Thoracic aorta (tissue), 2 donors: ENCODE data around the gene DEPDC4. TPM values are rescaled to one million over a fixed set of nuclear protein-coding genes. Genes with fewer than 3 reads are reported as not detected.

Experiments
- ATAC-seq: fragments of 150-250 bp; one replicate; pipeline ENCODE4 v1.8.0; 2017; ENCODE audit warnings: low read depth; ENCODE audit not compliant: insufficient number of reproducible peaks, low FRiP score
- DNase-seq: peaks from one replicate; pipeline ENCODE4 v3.0.0-alpha.2; 2020; ENCODE audit warnings: low spot score
- H3K27ac ChIP-seq, 2 donors: fragments of 200-600 bp; sonication (generic); 1 replicate in 1 of 2; 2 replicates in 1 of 2; pipeline ENCODE4 v1.5.1; 2016; ENCODE audit warnings: mild to moderate bottlenecking in 2 of 2, moderate library complexity in 2 of 2
- H3K27me3 ChIP-seq: fragments of 200-600 bp; sonication (generic); replicated peaks from 2 replicates; pipeline ENCODE4 v1.6.0; 2016; ENCODE audit warnings: mild to moderate bottlenecking; ENCODE audit not compliant: insufficient read depth
- H3K36me3 ChIP-seq: fragments of 200-600 bp; sonication (generic); one replicate; pipeline ENCODE4 v1.5.1; 2016
- H3K4me1 ChIP-seq, 2 donors: fragments of 200-600 bp; sonication (generic); 1 replicate in 1 of 2; 2 replicates in 1 of 2; pipeline versions ENCODE4 v1.5.1 to v1.6.0; 2016; ENCODE audit warnings: low read depth in 2 of 2, mild to moderate bottlenecking in 1 of 2; ENCODE audit not compliant: control insufficient read depth in 1 of 2
- H3K4me3 ChIP-seq: fragments of 200-600 bp; sonication (generic); 2 replicates; pipeline ENCODE4 v1.5.1; 2016; ENCODE audit warnings: mild to moderate bottlenecking
- H3K9me3 ChIP-seq: fragments of 200-600 bp; sonication (generic); 2 replicates; pipeline ENCODE4 v1.5.1; 2016
- CTCF ChIP-seq: fragments of 200-600 bp; sonication (generic); IDR thresholded peaks from one replicate; pipeline ENCODE4 v1.5.1; 2019; ENCODE audit warnings: antibody characterized with exemption
- total RNA-seq, 2 donors: library from RNA; depleted of rRNA; stranded (reverse); fragments of >200 nt; gene quantifications; one replicate each; pipeline versions ENCODE4 v1.1.0 to v1.2.3, GENCODE V29; 2016

The DEPDC4 gene
- total RNA-seq, 2 donors from 2014 or later: not detected

GRCh38 chr12:100215209-100215608 is 51.7 kb downstream of the DEPDC4 start:
- H3K27me3 ChIP-seq: no peaks in the 10 kb centered on the region
- H3K4me3 ChIP-seq: no peak overlapping the region
- H3K27ac ChIP-seq: no peak overlapping the region
- H3K9me3 ChIP-seq: no peaks in the 10 kb centered on the region
- DNase-seq: no peak
- peaks cover 26% of the 10 kb centered on the region for H3K36me3 ChIP-seq
- no peak for TF ChIP-seq CTCF
- H3K4me1 ChIP-seq: no peaks in the 10 kb centered on the region
- no peak for ATAC-seq

GRCh38 chr12:100214518-100214917 is 52.4 kb downstream of the DEPDC4 start:
- DNase-seq: no peak
- TF ChIP-seq CTCF: no peak
- Histone ChIP-seq H3K36me3 (peaks cover 20% of the 10 kb centered on the region), H3K27ac (no peak overlapping the region), H3K4me1 (no peaks in the 10 kb centered on the region), H3K4me3 (no peak overlapping the region), H3K9me3 (no peaks in the 10 kb centered on the region), H3K27me3 (no peaks in the 10 kb centered on the region)
- no peak for ATAC-seq

GRCh38 chr12:100213016-100213891 is 53.6 kb downstream of the DEPDC4 start:
- no peaks in the 10 kb centered on the region for H3K9me3 ChIP-seq
- DNase-seq (no peak), ATAC-seq (no peak)
- no peak overlapping the region for H3K4me3 ChIP-seq
- H3K36me3 ChIP-seq: peaks cover 18% of the 10 kb centered on the region
- H3K27ac ChIP-seq: no peak overlapping the region
- TF ChIP-seq CTCF: no peak
- H3K4me1 ChIP-seq: no peaks in the 10 kb centered on the region
- no peaks in the 10 kb centered on the region for H3K27me3 ChIP-seq

- H3K9me3 ChIP-seq: no peaks in the 10 kb centered on the region
- DNase-seq (no peak), ATAC-seq (no peak)
- H3K4me3 ChIP-seq: no peak overlapping the region
- peaks cover 20% of the 10 kb centered on the region for H3K36me3 ChIP-seq
- no peak overlapping the region for H3K27ac ChIP-seq
- H3K27me3 ChIP-seq: no peaks in the 10 kb centered on the region
- no peak for TF ChIP-seq CTCF
- no peaks in the 10 kb centered on the region for H3K4me1 ChIP-seq
Measured at GRCh38 chr12:100211698-100212097, 55.2 kb downstream of the DEPDC4 start.

- Histone ChIP-seq H3K36me3 (peaks cover 20% of the 10 kb centered on the region), H3K27ac (no peak overlapping the region), H3K27me3 (no peaks in the 10 kb centered on the region), H3K9me3 (no peaks in the 10 kb centered on the region), H3K4me1 (no peaks in the 10 kb centered on the region), H3K4me3 (no peak overlapping the region)
- no peak for ATAC-seq
- no peak for DNase-seq
- TF ChIP-seq CTCF: no peak
Measured at GRCh38 chr12:100208834-100209233, 58.0 kb downstream of the DEPDC4 start.
